Dermis lymphatic vessel endothelial cell (primary cell): Measurements from ENCODE around the gene TAC1. TPM values are rescaled to one million over a fixed set of nuclear protein-coding genes. Genes with fewer than 3 reads are reported as not detected.

Experiments used
- total RNA-seq: library from RNA; depleted of rRNA; stranded (reverse); fragments of >200 nt; gene quantifications from 2 replicates; pipeline ENCODE4 v1.2.1, GENCODE V29; 2014

TAC1 gene, protein sequence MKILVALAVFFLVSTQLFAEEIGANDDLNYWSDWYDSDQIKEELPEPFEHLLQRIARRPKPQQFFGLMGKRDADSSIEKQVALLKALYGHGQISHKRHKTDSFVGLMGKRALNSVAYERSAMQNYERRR
- total RNA-seq: not detected in 2 replicates

DNA sequence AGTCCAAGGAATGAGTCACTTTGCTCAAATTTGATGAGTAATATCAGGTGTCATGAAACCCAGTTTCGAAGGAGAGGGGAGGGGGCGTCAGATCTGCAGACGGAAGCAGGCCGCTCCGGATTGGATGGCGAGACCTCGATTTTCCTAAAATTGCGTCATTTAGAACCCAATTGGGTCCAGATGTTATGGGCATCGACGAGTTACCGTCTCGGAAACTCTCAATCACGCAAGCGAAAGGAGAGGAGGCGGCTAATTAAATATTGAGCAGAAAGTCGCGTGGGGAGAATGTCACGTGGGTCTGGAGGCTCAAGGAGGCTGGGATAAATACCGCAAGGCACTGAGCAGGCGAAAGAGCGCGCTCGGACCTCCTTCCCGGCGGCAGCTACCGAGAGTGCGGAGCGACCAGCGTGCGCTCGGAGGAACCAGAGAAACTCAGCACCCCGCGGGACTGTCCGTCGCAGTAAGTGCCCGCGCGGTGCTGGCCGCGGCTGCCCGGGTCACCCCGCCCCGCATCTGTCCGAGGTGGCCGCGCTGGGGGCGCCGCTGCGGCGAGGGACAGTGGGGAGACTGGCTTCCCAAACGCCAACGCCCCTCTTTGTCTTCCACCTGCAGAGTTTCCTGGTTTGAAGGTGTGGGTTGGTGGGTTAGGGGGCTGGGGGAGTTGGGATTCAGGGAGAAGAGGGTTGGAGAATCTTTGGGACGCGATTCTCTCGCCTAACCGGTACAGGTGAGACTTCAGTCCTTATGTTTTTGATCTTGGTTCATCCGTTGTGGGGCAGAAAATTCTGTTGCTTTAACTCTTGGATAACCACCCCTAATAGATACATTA is at the start of gene TAC1:
Gene TAC1, plus strand, starts transcription at position 351 of the 829 bp plus-strand sequence. CDS start 527 bp downstream, outside the sequence.

Other genes with a start within 250 kb of the TAC1 start
- gene ASNS, start 140.3 kb downstream of the TAC1 start, total RNA-seq: 2.6 and 2.8 TPM in 2 replicates